ENCODE data around the gene RCCD1. TPM values are rescaled to one million over a fixed set of nuclear protein-coding genes. Genes with fewer than 3 reads are reported as not detected.

RCCD1 gene
- total and polyA plus RNA-seq, 2 donors (not counting 1 experiment from before 2014, with no cell fraction given): 11.0 to 20.5 TPM

DNA sequence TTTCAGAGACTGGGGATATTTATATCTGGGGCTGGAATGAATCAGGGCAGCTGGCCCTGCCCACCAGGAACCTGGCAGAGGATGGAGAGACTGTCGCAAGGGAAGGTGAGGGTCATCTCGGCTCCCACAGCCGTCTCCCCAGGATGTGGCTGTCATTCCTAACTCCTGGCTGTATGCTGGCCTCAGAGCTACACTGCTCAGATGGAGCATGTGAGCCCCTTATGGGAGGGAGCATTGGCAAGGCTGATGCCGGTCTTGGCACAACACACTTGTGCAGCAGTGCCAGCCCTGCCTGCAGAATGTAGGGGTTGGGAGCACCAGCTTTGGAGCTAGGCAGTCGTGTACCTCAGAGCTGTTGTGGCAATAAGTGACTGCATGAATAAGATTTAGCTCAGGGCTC, 5.2 kb downstream of the RCCD1 start:
- intact Hi-C loops (cut with micrococcal nuclease): loop anchor here (5.0 kb wide), 1 partner anchor 62 kb away; the partner anchor contains the start of gene VPS33B
- H3K27ac ChIP-seq (ENCODE audit: low read length in 2 of 2): no peak overlapping the region
- ChIA-PET POLR2A (no interaction called here), CTCF (interaction anchor here (1.4 to 8.7 kb wide), 2 partner anchors 27 to 181 kb away, joined by 3 to 118 read pairs; partner anchors contain the start of genes HDDC3 and UNC45A)
- H4K20me1 ChIP-seq (ENCODE audit: control insufficient read depth, insufficient read depth, low read length, poor library complexity, severe bottlenecking): peaks cover 12% of the 10 kb centered on the region
- Mint-ChIP-seq H3K27me3 (no peaks in the 10 kb centered on the region), H3K27ac (no peak overlapping the region), H3K9me3 (ENCODE audit: insufficient read depth) (no peaks in the 10 kb centered on the region), H3K4me1 (peaks cover 15% of the 10 kb centered on the region), H3K4me3 (no peak overlapping the region)
- H3K27me3 ChIP-seq (replicated peaks in 1 of 4; ENCODE audit: control extremely low read depth in 1 of 4, control insufficient read depth in 3 of 4, insufficient read depth in 4 of 4, low read length in 3 of 4): no peaks in the 10 kb centered on the region
- H3K4me1 ChIP-seq (ENCODE audit: control insufficient read depth in 2 of 2, insufficient read depth in 2 of 2, low read length in 2 of 2): peaks cover 13 to 18% of the 10 kb centered on the region in 2 donors
- peaks cover 0 to 29% of the 10 kb centered on the region in 2 experiments for H3K36me3 ChIP-seq (replicated peaks in 1 of 2; ENCODE audit: control extremely low read depth in 1 of 2, control insufficient read depth in 1 of 2, extremely low read depth in 1 of 2, insufficient read depth in 2 of 2, low read length in 1 of 2)
- DNase-seq (no peak), ATAC-seq (ENCODE audit: low read depth) (no peak)
- peaks cover 13% of the 10 kb centered on the region for H3K79me2 ChIP-seq (ENCODE audit: control insufficient read depth, insufficient read depth, low read length)
- WGBS (ENCODE audit: insufficient coverage): 100% methylated on average over 4 of the region's 5 CpGs
- no peak overlapping the region for H3K4me3 ChIP-seq (ENCODE audit: control extremely low read depth in 1 of 5, extremely low read depth in 1 of 5, insufficient read depth in 1 of 5, low read depth in 2 of 5, low read length in 4 of 5)
- H3K9ac ChIP-seq (ENCODE audit: low read length): no peak overlapping the region
- no peaks in the 10 kb centered on the region for H3K9me3 ChIP-seq (ENCODE audit: control extremely low read depth in 1 of 3, control insufficient read depth in 2 of 3, insufficient read depth in 1 of 3, low read length in 2 of 3)
- TF ChIP-seq, protein P1, sequence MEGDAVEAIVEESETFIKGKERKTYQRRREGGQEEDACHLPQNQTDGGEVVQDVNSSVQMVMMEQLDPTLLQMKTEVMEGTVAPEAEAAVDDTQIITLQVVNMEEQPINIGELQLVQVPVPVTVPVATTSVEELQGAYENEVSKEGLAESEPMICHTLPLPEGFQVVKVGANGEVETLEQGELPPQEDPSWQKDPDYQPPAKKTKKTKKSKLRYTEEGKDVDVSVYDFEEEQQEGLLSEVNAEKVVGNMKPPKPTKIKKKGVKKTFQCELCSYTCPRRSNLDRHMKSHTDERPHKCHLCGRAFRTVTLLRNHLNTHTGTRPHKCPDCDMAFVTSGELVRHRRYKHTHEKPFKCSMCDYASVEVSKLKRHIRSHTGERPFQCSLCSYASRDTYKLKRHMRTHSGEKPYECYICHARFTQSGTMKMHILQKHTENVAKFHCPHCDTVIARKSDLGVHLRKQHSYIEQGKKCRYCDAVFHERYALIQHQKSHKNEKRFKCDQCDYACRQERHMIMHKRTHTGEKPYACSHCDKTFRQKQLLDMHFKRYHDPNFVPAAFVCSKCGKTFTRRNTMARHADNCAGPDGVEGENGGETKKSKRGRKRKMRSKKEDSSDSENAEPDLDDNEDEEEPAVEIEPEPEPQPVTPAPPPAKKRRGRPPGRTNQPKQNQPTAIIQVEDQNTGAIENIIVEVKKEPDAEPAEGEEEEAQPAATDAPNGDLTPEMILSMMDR (IDR thresholded peaks at IDR 0.05): no peak
- no peak for TF ChIP-seq EZH2 (IDR thresholded peaks at IDR 0.05; ENCODE audit: borderline replicate concordance, insufficient read depth, low read depth, low read length, poor library complexity, severe bottlenecking)
- H2AFZ ChIP-seq (ENCODE audit: insufficient read depth, low read depth, low read length, poor library complexity, severe bottlenecking): no peak overlapping the region
- no peak overlapping the region for H3K4me2 ChIP-seq (replicated peaks; ENCODE audit: low read depth, low read length, poor library complexity, severe bottlenecking)

DNA sequence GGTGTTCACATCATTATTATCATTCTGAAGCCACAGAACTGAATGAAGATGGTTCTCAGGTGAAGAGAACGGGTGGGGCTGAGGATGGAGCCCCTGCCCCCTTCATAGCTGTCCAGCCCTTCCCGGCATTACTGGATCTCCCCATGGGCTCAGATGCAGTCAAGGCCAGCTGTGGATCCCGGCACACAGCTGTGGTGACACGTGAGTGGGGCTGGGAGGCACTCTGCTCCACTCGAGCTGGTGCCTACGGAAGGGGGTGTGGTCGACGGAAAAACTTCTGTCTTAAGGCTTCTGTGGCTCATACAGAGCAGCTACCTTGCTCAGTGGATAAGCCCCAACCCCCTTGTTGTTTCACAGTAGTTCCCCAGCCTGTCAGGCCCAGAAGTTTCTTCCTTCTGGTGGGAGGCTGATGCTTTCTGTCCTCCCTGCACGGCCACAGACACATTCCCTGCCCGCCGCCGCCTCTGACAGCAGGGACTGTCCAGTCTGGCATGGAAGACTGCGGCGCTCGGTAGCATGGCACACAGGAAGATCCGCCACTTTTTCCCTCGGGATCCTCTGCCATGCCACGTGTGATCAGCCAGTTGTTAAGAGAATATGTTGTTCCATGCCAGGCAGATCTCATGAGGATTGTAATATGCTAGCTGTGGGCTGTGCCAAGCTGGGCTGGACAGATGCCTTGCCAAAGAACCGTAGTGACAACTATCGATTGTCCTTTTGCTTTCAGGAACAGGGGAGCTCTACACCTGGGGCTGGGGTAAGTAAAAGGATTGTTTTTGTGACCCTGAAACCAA, 5.8 kb downstream of the RCCD1 start:
- Mint-ChIP-seq H3K4me1 (peaks cover 12% of the 10 kb centered on the region), H3K27me3 (no peaks in the 10 kb centered on the region), H3K4me3 (no peak overlapping the region), H3K9me3 (ENCODE audit: insufficient read depth) (no peaks in the 10 kb centered on the region), H3K27ac (no peak overlapping the region)
- intact Hi-C loops (cut with micrococcal nuclease): no loop called here
- 92% methylated on average over 20 of the region's 20 CpGs for WGBS (ENCODE audit: insufficient coverage)
- H3K4me3 ChIP-seq (ENCODE audit: control extremely low read depth in 1 of 5, extremely low read depth in 1 of 5, insufficient read depth in 1 of 5, low read depth in 2 of 5, low read length in 4 of 5): no peak overlapping the region
- DNase-seq (no peak), ATAC-seq (ENCODE audit: low read depth) (no peak)
- no peaks in the 10 kb centered on the region for H3K9me3 ChIP-seq (ENCODE audit: control extremely low read depth in 1 of 3, control insufficient read depth in 2 of 3, insufficient read depth in 1 of 3, low read length in 2 of 3)
- H3K4me1 ChIP-seq (ENCODE audit: control insufficient read depth in 2 of 2, insufficient read depth in 2 of 2, low read length in 2 of 2): peaks cover 10 to 14% of the 10 kb centered on the region in 2 donors
- H4K20me1 ChIP-seq (ENCODE audit: control insufficient read depth, insufficient read depth, low read length, poor library complexity, severe bottlenecking): peaks cover 9% of the 10 kb centered on the region
- ChIA-PET POLR2A (no interaction called here), CTCF (interaction anchor here (8.7 kb wide), 1 partner anchor 28 kb away, joined by 118 read pairs; the partner anchor contains the start of genes HDDC3 and UNC45A)
- H3K4me2 ChIP-seq (replicated peaks; ENCODE audit: low read depth, low read length, poor library complexity, severe bottlenecking): no peak overlapping the region
- peaks cover 0 to 29% of the 10 kb centered on the region in 2 experiments for H3K36me3 ChIP-seq (replicated peaks in 1 of 2; ENCODE audit: control extremely low read depth in 1 of 2, control insufficient read depth in 1 of 2, extremely low read depth in 1 of 2, insufficient read depth in 2 of 2, low read length in 1 of 2)
- TF ChIP-seq, protein P1 (IDR thresholded peaks at IDR 0.05): no peak
- no peak for TF ChIP-seq EZH2 (IDR thresholded peaks at IDR 0.05; ENCODE audit: borderline replicate concordance, insufficient read depth, low read depth, low read length, poor library complexity, severe bottlenecking)
- H2AFZ ChIP-seq (ENCODE audit: insufficient read depth, low read depth, low read length, poor library complexity, severe bottlenecking): no peak overlapping the region
- no peak overlapping the region for H3K9ac ChIP-seq (ENCODE audit: low read length)
- H3K27me3 ChIP-seq (replicated peaks in 1 of 4; ENCODE audit: control extremely low read depth in 1 of 4, control insufficient read depth in 3 of 4, insufficient read depth in 4 of 4, low read length in 3 of 4): no peaks in the 10 kb centered on the region
- no peak overlapping the region for H3K27ac ChIP-seq (ENCODE audit: low read length in 2 of 2)
- H3K79me2 ChIP-seq (ENCODE audit: control insufficient read depth, insufficient read depth, low read length): peaks cover 10% of the 10 kb centered on the region
